ENCODE data around the gene TMEM179.
"Not testable (repeated sequence)": the region's sequence is repeated elsewhere in the genome, so short reads cannot be mapped to it uniquely, and the experiment has no call there.

Gene TMEM179

GRCh38 chr14:104585966-104586697 is 18.4 kb downstream of the TMEM179 start:
- DNase-seq, result no peak

GRCh38 chr14:104584557-104584956 is 20.0 kb downstream of the TMEM179 start:
- no peak for DNase-seq

GRCh38 chr14:104583424-104584306 is 20.9 kb downstream of the TMEM179 start:
- DNase-seq, result no peak

GRCh38 chr14:104582662-104583061 is 21.9 kb downstream of the TMEM179 start:
- no peak for DNase-seq

GRCh38 chr14:104582005-104582404 is 22.6 kb downstream of the TMEM179 start:
- DNase-seq, result no peak

- DNase-seq, result no peak
Measured at GRCh38 chr14:104581521-104581920, 23.1 kb downstream of the TMEM179 start.

- no peak for DNase-seq
Measured at GRCh38 chr14:104580961-104581360, 23.6 kb downstream of the TMEM179 start.

GRCh38 chr14:104579939-104580338 is 24.6 kb downstream of the TMEM179 start:
- DNase-seq, result not testable (repeated sequence)

- no peak for DNase-seq
Measured at GRCh38 chr14:104579507-104579906, 25.1 kb downstream of the TMEM179 start, which contains the start of gene C14orf180. TSS of gene C14orf180 (plus strand) at chr14:104579764. CDS start at chr14:104586431, 6,667 bp downstream.

GRCh38 chr14:104578321-104578720 is 26.3 kb downstream of the TMEM179 start:
- DNase-seq, result no peak

GRCh38 chr14:104577847-104578301 is 26.7 kb downstream of the TMEM179 start:
- DNase-seq, result no peak

GRCh38 chr14:104577426-104577825 is 27.1 kb downstream of the TMEM179 start:
- DNase-seq, result no peak

GRCh38 chr14:104576970-104577332 is 27.6 kb downstream of the TMEM179 start:
- DNase-seq, result no peak

- DNase-seq, result no peak
Measured at GRCh38 chr14:104576232-104576969, 28.2 kb downstream of the TMEM179 start.

- no peak for DNase-seq
Measured at GRCh38 chr14:104574978-104575583, 29.5 kb downstream of the TMEM179 start.

GRCh38 chr14:104574536-104574935 is 30.0 kb downstream of the TMEM179 start:
- DNase-seq, result no peak

GRCh38 chr14:104573930-104574329 is 30.6 kb downstream of the TMEM179 start:
- DNase-seq, result no peak

- no peak for DNase-seq
Measured at GRCh38 chr14:104572668-104573067, 31.9 kb downstream of the TMEM179 start.

- DNase-seq, result no peak
Measured at GRCh38 chr14:104572024-104572626, 32.4 kb downstream of the TMEM179 start.

GRCh38 chr14:104571246-104571645 is 33.3 kb downstream of the TMEM179 start:
- no peak for DNase-seq

GRCh38 chr14:104569435-104569834 is 35.1 kb downstream of the TMEM179 start:
- no peak for DNase-seq

GRCh38 chr14:104568620-104569019 is 36.0 kb downstream of the TMEM179 start:
- DNase-seq, result no peak

- DNase-seq, result no peak
Measured at GRCh38 chr14:104567957-104568225, 36.7 kb downstream of the TMEM179 start.
